ENCODE measurements around the gene ADCY3.

DNA sequence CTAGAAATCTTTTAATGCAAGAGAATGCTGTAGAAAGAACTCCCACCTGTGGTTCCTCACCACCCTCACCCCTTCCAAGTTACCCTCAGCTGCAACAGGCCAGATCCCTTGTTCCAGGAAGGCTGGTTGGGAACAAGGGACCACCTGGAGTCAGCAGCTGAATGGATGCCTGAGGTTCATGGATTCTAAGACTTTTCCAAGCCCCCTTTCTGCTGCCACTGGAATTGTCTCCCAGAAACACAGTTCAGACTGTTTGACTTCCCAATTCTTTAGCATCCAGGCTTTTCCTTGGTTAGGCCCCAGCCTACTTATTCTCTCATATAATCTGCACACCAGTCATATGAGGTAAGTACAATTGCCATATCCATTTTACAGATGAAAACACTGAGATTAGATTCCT, 8.0 kb upstream of the ADCY3 start:
- TF ChIP-seq, protein P1, sequence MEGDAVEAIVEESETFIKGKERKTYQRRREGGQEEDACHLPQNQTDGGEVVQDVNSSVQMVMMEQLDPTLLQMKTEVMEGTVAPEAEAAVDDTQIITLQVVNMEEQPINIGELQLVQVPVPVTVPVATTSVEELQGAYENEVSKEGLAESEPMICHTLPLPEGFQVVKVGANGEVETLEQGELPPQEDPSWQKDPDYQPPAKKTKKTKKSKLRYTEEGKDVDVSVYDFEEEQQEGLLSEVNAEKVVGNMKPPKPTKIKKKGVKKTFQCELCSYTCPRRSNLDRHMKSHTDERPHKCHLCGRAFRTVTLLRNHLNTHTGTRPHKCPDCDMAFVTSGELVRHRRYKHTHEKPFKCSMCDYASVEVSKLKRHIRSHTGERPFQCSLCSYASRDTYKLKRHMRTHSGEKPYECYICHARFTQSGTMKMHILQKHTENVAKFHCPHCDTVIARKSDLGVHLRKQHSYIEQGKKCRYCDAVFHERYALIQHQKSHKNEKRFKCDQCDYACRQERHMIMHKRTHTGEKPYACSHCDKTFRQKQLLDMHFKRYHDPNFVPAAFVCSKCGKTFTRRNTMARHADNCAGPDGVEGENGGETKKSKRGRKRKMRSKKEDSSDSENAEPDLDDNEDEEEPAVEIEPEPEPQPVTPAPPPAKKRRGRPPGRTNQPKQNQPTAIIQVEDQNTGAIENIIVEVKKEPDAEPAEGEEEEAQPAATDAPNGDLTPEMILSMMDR (optimal IDR thresholded peaks at IDR 0.05 in 1 of 3, IDR thresholded peaks at IDR 0.05 in 1 of 3, conservative IDR thresholded peaks at IDR 0.05 in 1 of 3; ENCODE audit: extremely low read depth in 1 of 3, insufficient read depth in 2 of 3, low read length in 3 of 3): no peak
- no peak for TF ChIP-seq EZH2 (IDR thresholded peaks at IDR 0.05; ENCODE audit: low read length)

Measured in keratinocyte (primary cell).